ENCODE data around the gene PLK5. TPM values are rescaled to one million over a fixed set of nuclear protein-coding genes. Genes with fewer than 3 reads are reported as not detected.
"Not testable (repeated sequence)": the region's sequence is repeated elsewhere in the genome, so short reads cannot be mapped to it uniquely, and the experiment has no call there.

PLK5 gene
- total RNA-seq, 1 experiment from 2014 or later = 0.57 TPM

GRCh38 chr19:1534972-1535371, 11.1 kb downstream of the PLK5 start:
- Histone ChIP-seq H2BK15ac (ENCODE audit: low read depth, low read length) (no peak overlapping the region), H3K23me2 (ENCODE audit: insufficient read length, low read depth, low read length, poor library complexity, severe bottlenecking) (no peaks in the 10 kb centered on the region), H2BK12ac (ENCODE audit: insufficient read length, low read depth, low read length) (no peak overlapping the region), H4K8ac (replicated peaks; ENCODE audit: insufficient read length, low read depth, low read length) (no peak overlapping the region), H3K79me2 (ENCODE audit: insufficient read depth, low read length) (no peaks in the 10 kb centered on the region), H3K14ac (ENCODE audit: insufficient read depth, low read length) (no peak overlapping the region), H2BK20ac (ENCODE audit: low read depth, low read length, poor library complexity, severe bottlenecking) (no peak overlapping the region), H3K9ac (ENCODE audit: extremely low read depth, insufficient read length, low read length) (no peak overlapping the region), H3K4ac (ENCODE audit: low read depth, low read length) (no peak overlapping the region), H2AK5ac (ENCODE audit: insufficient read length, low read length) (no peak overlapping the region), H3K27ac (ENCODE audit: insufficient read length, low read depth, low read length) (no peak overlapping the region), H3K79me1 (ENCODE audit: insufficient read depth, low read depth, low read length, poor library complexity, severe bottlenecking) (no peaks in the 10 kb centered on the region), H3K27me3 (ENCODE audit: insufficient read depth, low read length) (no peaks in the 10 kb centered on the region), H3K23ac (ENCODE audit: insufficient read length, low read depth, low read length) (no peak overlapping the region), H3K4me2 (ENCODE audit: insufficient read depth, insufficient read length, low read length) (no peak overlapping the region), H3K9me3 (ENCODE audit: control insufficient read depth, low read depth, low read length) (no peaks in the 10 kb centered on the region), H4K20me1 (ENCODE audit: control insufficient read depth, insufficient read depth, insufficient read length) (no peaks in the 10 kb centered on the region), H2BK120ac (ENCODE audit: low read depth, low read length, poor library complexity, severe bottlenecking) (no peak overlapping the region), H2AFZ (ENCODE audit: low read length) (no peak overlapping the region), H2BK5ac (ENCODE audit: insufficient read length, low read length) (no peak overlapping the region), H3K56ac (ENCODE audit: insufficient read length, low read depth, low read length) (no peak overlapping the region), H3T11ph (ENCODE audit: low read length) (no peak overlapping the region), H4K91ac (ENCODE audit: insufficient read length, low read depth, low read length) (no peak overlapping the region), H3K18ac (ENCODE audit: insufficient read length, low read depth, low read length) (no peak overlapping the region), H4K5ac (ENCODE audit: insufficient read length, low read depth, low read length) (no peak overlapping the region), H3K4me1 (ENCODE audit: insufficient read depth, low read length) (no peaks in the 10 kb centered on the region)
- H3K27ac Mint-ChIP-seq = no peak overlapping the region
- TF ChIP-seq CTCF (conservative IDR thresholded peaks at IDR 0.05) = no peak
- no CpG with 5 or more reads among the region's 14 CpGs for WGBS (ENCODE audit: extremely low coverage, insufficient read length, low lambda C conversion rate)
- no peak for DNase-seq
- no peaks in the 10 kb centered on the region for H3K4me1 Mint-ChIP-seq
- H3K36me3 Mint-ChIP-seq (ENCODE audit: insufficient read depth in 1 of 3, low read depth in 3 of 3) = no peaks in the 10 kb centered on the region
- H3K9me3 Mint-ChIP-seq = no peaks in the 10 kb centered on the region
- peaks cover 32% of the 10 kb centered on the region for H3K27me3 Mint-ChIP-seq (ENCODE audit: low read depth)
- H3K4me3 Mint-ChIP-seq = no peak overlapping the region

DNA sequence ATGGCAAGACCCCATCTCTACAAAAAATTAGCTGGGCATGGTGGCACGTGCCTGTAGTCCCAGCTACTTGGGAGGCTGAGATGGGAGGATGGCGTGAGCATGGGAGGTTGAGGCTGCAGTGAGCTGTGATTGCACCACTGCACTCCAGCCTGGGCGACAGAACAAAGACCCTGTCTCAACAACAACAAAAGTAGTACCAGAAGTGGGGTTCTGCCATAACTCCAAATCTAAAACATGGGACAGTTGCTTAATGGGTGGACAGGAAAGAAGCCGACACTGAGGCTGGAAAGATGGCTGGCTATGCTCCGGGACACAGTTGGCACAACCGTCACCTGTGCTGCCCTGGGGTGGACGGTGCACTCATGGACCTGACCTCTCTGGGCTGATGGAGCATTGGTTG, 11.8 kb downstream of the PLK5 start:
- H2AFZ ChIP-seq (ENCODE audit: low read length); H3K9me3 ChIP-seq (ENCODE audit: control insufficient read depth, low read depth, low read length); H2BK12ac ChIP-seq (ENCODE audit: insufficient read length, low read depth, low read length); H4K8ac ChIP-seq (replicated peaks; ENCODE audit: insufficient read length, low read depth, low read length); H3K4me1 ChIP-seq (ENCODE audit: insufficient read depth, low read length); H3K14ac ChIP-seq (ENCODE audit: insufficient read depth, low read length); H3K9me3 Mint-ChIP-seq; H3K36me3 Mint-ChIP-seq (ENCODE audit: insufficient read depth in 1 of 3, low read depth in 3 of 3); H2BK5ac ChIP-seq (ENCODE audit: insufficient read length, low read length); H3K27ac Mint-ChIP-seq; H3K27me3 ChIP-seq (ENCODE audit: insufficient read depth, low read length); H3K4me2 ChIP-seq (ENCODE audit: insufficient read depth, insufficient read length, low read length); H2BK120ac ChIP-seq (ENCODE audit: low read depth, low read length, poor library complexity, severe bottlenecking); H2BK15ac ChIP-seq (ENCODE audit: low read depth, low read length); H3T11ph ChIP-seq (ENCODE audit: low read length); H4K20me1 ChIP-seq (ENCODE audit: control insufficient read depth, insufficient read depth, insufficient read length); H3K79me2 ChIP-seq (ENCODE audit: insufficient read depth, low read length); H4K91ac ChIP-seq (ENCODE audit: insufficient read length, low read depth, low read length); H3K27ac ChIP-seq (ENCODE audit: insufficient read length, low read depth, low read length); H3K4ac ChIP-seq (ENCODE audit: low read depth, low read length); H2BK20ac ChIP-seq (ENCODE audit: low read depth, low read length, poor library complexity, severe bottlenecking); H3K79me1 ChIP-seq (ENCODE audit: insufficient read depth, low read depth, low read length, poor library complexity, severe bottlenecking); H3K23me2 ChIP-seq (ENCODE audit: insufficient read length, low read depth, low read length, poor library complexity, severe bottlenecking); H3K18ac ChIP-seq (ENCODE audit: insufficient read length, low read depth, low read length); H4K5ac ChIP-seq (ENCODE audit: insufficient read length, low read depth, low read length); H3K23ac ChIP-seq (ENCODE audit: insufficient read length, low read depth, low read length); H3K4me3 Mint-ChIP-seq; H2AK5ac ChIP-seq (ENCODE audit: insufficient read length, low read length); DNase-seq; H3K56ac ChIP-seq (ENCODE audit: insufficient read length, low read depth, low read length); H3K4me1 Mint-ChIP-seq; H3K9ac ChIP-seq (ENCODE audit: extremely low read depth, insufficient read length, low read length): not testable (repeated sequence)
- H3K27me3 Mint-ChIP-seq (ENCODE audit: low read depth) = peaks cover 33% of the 10 kb centered on the region
- WGBS (ENCODE audit: extremely low coverage, insufficient read length, low lambda C conversion rate) = no CpG with 5 or more reads among the region's 7 CpGs
